HepG2 (cell line): ENCODE data around the gene NAV2. TPM values are rescaled to one million over a fixed set of nuclear protein-coding genes. Genes with fewer than 3 reads are reported as not detected.

Source experiments
- ATAC-seq: fragments of 200-7000 bp; cut with Tn5 transposase; 3 replicates; pipeline ENCODE4 v1.9.1; 2020; ENCODE audit warnings: mild to moderate bottlenecking, moderate library complexity
- BruUV-seq: library from RNA; stranded (reverse); fragments of 400-500 nt; replicated peaks from 2 replicates; lab custom pipeline; 2021; lab: Mats Ljungman, UMichigan
- CTCF ChIA-PET: fragments of 300-600 bp; formaldehyde crosslinking; extraction: SDS; loops from one replicate; lab custom pipeline; 2021; ENCODE audit warnings: low total read pairs, inconsistent platforms, low intra/inter-chr PET ratio; lab: Yijun Ruan, JAX
- POLR2A ChIA-PET: fragments of 350-600 bp; sonication (Branson Sonifier 250); formaldehyde crosslinking; loops from one replicate; lab custom pipeline; 2020; ENCODE audit warnings: antibody characterized with exemption, inconsistent platforms; lab: Yijun Ruan, JAX
- DNase-seq: peaks from one replicate; pipeline ENCODE4 v3.0.0-alpha.2; 2015; ENCODE audit warnings: low spot score
- FAIRE-seq: peaks from 3 replicates; lab custom pipeline; 2011; peaks lifted over from hg19 to GRCh38; lab: Jason Lieb, UNC
- H2AFZ ChIP-seq: one replicate; pipeline ENCODE4 v1.6.1; 2011; ENCODE audit warnings: low read length, inconsistent platforms
- H3K27ac ChIP-seq: fragments of 300-600 bp; 3 replicates; pipeline ENCODE4 v1.8.0; 2011; ENCODE audit warnings: mixed run types, mild to moderate bottlenecking, mixed read lengths, low read length, inconsistent platforms; ENCODE audit not compliant: insufficient read depth; ENCODE audit errors: extremely low read length
- H3K27me3 ChIP-seq, 2 experiments: fragments of 200-600 bp in 1 of 2; 2 replicates in 1 of 2; 3 replicates in 1 of 2; pipeline versions ENCODE4 v1.6.0 to v1.8.0; 2011; ENCODE audit warnings: low read length in 2 of 2, mild to moderate bottlenecking in 2 of 2, moderate library complexity in 2 of 2, inconsistent platforms in 1 of 2; ENCODE audit not compliant: insufficient read depth in 2 of 2, control insufficient read depth in 1 of 2
- H3K36me3 ChIP-seq, 2 experiments: fragments of 200-600 bp in 1 of 2; replicated peaks in 1 of 2; 2 replicates in 1 of 2; 3 replicates in 1 of 2; pipeline versions ENCODE4 v1.5.1 to v1.8.0; 2011; ENCODE audit warnings: low read length in 2 of 2, inconsistent platforms in 1 of 2; ENCODE audit not compliant: insufficient read depth in 2 of 2, control insufficient read depth in 1 of 2
- H3K4me1 ChIP-seq: 2 replicates; pipeline ENCODE4 v1.5.1; 2012; ENCODE audit warnings: low read length, inconsistent platforms; ENCODE audit not compliant: insufficient read depth
- H3K4me2 ChIP-seq: 2 replicates; pipeline ENCODE4 v1.6.0; 2011; ENCODE audit warnings: low read depth, low read length, inconsistent platforms
- H3K4me3 ChIP-seq, 3 experiments: fragments of 200-600 bp in 1 of 3; sonication (generic), shearing (Covaris generic) in 1 of 3; replicated peaks in 1 of 3; 2 replicates each; pipeline ENCODE4 v1.5.1; 2011 to 2016; ENCODE audit warnings: low read length in 3 of 3, inconsistent platforms in 2 of 3, low read depth in 2 of 3, mild to moderate bottlenecking in 2 of 3, control low read depth in 1 of 3, mixed read lengths in 1 of 3; ENCODE audit not compliant: insufficient read depth in 1 of 3
- H3K79me2 ChIP-seq: one replicate; pipeline ENCODE4 v1.6.1; 2011; ENCODE audit warnings: low read length, inconsistent platforms; ENCODE audit not compliant: insufficient read depth
- H3K9ac ChIP-seq: 2 replicates; pipeline ENCODE4 v1.6.0; 2011; ENCODE audit warnings: mild to moderate bottlenecking, low read depth, low read length, inconsistent platforms; ENCODE audit not compliant: insufficient read depth
- H3K9me3 ChIP-seq: 2 replicates; pipeline ENCODE4 v1.5.1; 2012; ENCODE audit warnings: mild to moderate bottlenecking, low read length
- H4K20me1 ChIP-seq: 2 replicates; pipeline ENCODE4 v1.6.0; 2011; ENCODE audit warnings: inconsistent platforms, mild to moderate bottlenecking, low read length, moderate library complexity; ENCODE audit not compliant: insufficient read depth
- BRF2 ChIP-seq: sonication (generic); formaldehyde crosslinking; IDR thresholded peaks from 2 replicates; pipeline ENCODE4 v1.8.1; 2022; ENCODE audit warnings: mild to moderate bottlenecking, missing genetic modification reagents
- DRAP1 ChIP-seq: IDR thresholded peaks from 2 replicates; pipeline ENCODE4 v1.6.1; 2016; ENCODE audit warnings: missing genetic modification reagents, missing compliant biosample characterization
- ETS1 ChIP-seq: sonication (generic); formaldehyde crosslinking; IDR thresholded peaks from 2 replicates; pipeline ENCODE4 v1.4.0; 2020; ENCODE audit warnings: missing genetic modification reagents
- GZF1 ChIP-seq: sonication (generic); formaldehyde crosslinking; IDR thresholded peaks from 2 replicates; pipeline ENCODE4 v1.5.1; 2020; ENCODE audit warnings: mild to moderate bottlenecking, missing genetic modification reagents
- KDM5B ChIP-seq: sonication (generic); formaldehyde crosslinking; IDR thresholded peaks from 2 replicates; pipeline ENCODE4 v1.4.0; 2020; ENCODE audit warnings: missing genetic modification reagents, mild to moderate bottlenecking, borderline replicate concordance
- MXD4 ChIP-seq: IDR thresholded peaks from 2 replicates; pipeline ENCODE4 v1.6.1; 2016; ENCODE audit warnings: mild to moderate bottlenecking, missing biosample characterization, missing genetic modification reagents
- NFE2L2 ChIP-seq: fragments of 150-350 bp; IDR thresholded peaks from 2 replicates; pipeline ENCODE4 v1.6.1; 2014; ENCODE audit warnings: low read length
- PAF1 ChIP-seq: IDR thresholded peaks from 2 replicates; pipeline ENCODE4 v1.6.1; 2016; ENCODE audit warnings: missing genetic modification reagents, missing compliant biosample characterization
- RBAK ChIP-seq: sonication (generic); formaldehyde crosslinking; IDR thresholded peaks from 2 replicates; pipeline ENCODE4 v1.5.1; 2020; ENCODE audit warnings: mild to moderate bottlenecking, missing genetic modification reagents
- SCMH1 ChIP-seq: sonication (generic); formaldehyde crosslinking; IDR thresholded peaks from 2 replicates; pipeline ENCODE4 v1.9.0; 2021; ENCODE audit warnings: missing genetic modification reagents, mild to moderate bottlenecking, borderline replicate concordance
- TAF1 ChIP-seq: sonication (generic); formaldehyde crosslinking; IDR thresholded peaks from 2 replicates; pipeline ENCODE4 v1.4.0; 2020; ENCODE audit warnings: missing genetic modification reagents
- TCF7 ChIP-seq: sonication (generic); IDR thresholded peaks from 2 replicates; pipeline ENCODE4 v1.6.1; 2016; ENCODE audit warnings: antibody characterized with exemption, low read depth
- ZBTB2 ChIP-seq: sonication (generic); formaldehyde crosslinking; IDR thresholded peaks from 2 replicates; pipeline ENCODE4 v1.8.0; 2022; ENCODE audit warnings: low read depth, missing genetic modification reagents
- ZNF451 ChIP-seq: sonication (generic); formaldehyde crosslinking; IDR thresholded peaks from 2 replicates; pipeline ENCODE4 v1.5.0; 2020; ENCODE audit warnings: mild to moderate bottlenecking, missing genetic modification reagents
- ZNF557 ChIP-seq: sonication (generic); formaldehyde crosslinking; IDR thresholded peaks from 2 replicates; pipeline ENCODE4 v1.4.0; 2020; ENCODE audit warnings: missing genetic modification reagents
- WGBS: methylation state at CpG from one replicate; pipeline ENCODE4 v1.1.6; 2017; ENCODE audit warnings: low lambda C conversion rate; 5-methylcytosine and 5-hydroxymethylcytosine counted together
- in situ Hi-C: cut with HindIII; loops from 2 replicates; pipeline ENCODE4 v1.10.0; 2017; ENCODE audit warnings: low pct_unique_long_range_greater_than_20kb; ENCODE audit not compliant: extremely low pct_ligation_motif_present
- intact Hi-C: fragments of 100-400 bp; cut with micrococcal nuclease; formaldehyde crosslinking; loops from one replicate; pipeline ENCODE4 v1.10.0; 2022; ENCODE audit not compliant: unreplicated experiment
- polyA plus RNA-seq, 8 experiments: library from polyadenylated mRNA; depleted of rRNA in 3 of 8; stranded (reverse) in 7 of 8; unstranded in 1 of 8; fragments of >200 nt; fragmentation: Illumina TruSeq in 4 of 8; extraction: Trizol in 4 of 8; gene quantifications; 2 replicates each; pipeline versions ENCODE4 v1.2.1 to v1.2.3, GENCODE V29; 2011 to 2016; ENCODE audit warnings: low read depth in 4 of 8, missing spikeins in 1 of 8, mixed read lengths in 1 of 8; ENCODE audit not compliant: insufficient read depth in 1 of 8
- total RNA-seq, 5 experiments: library from RNA; depleted of rRNA; stranded (reverse); fragments of >200 nt; fragmentation: Illumina TruSeq; extraction: Trizol; gene quantifications; 2 replicates each; pipeline ENCODE4 v1.2.3, GENCODE V29; 2016; ENCODE audit warnings: low read depth in 1 of 5

Gene NAV2
- total and polyA plus RNA-seq, 2 of the 13 experiments (the other 11 are each of a cell fraction or from before 2014, with no cell fraction given): 9.3 to 34.6 TPM

- no peaks in the 10 kb centered on the region for H3K9me3 ChIP-seq
- intact Hi-C loops: no loop called here
- no peak overlapping the region for H3K4me3 ChIP-seq
- no peak overlapping the region for H2AFZ ChIP-seq
- no peaks in the 10 kb centered on the region for H3K36me3 ChIP-seq
- no peak overlapping the region for H3K27ac ChIP-seq
- DNase-seq (no peak), ATAC-seq (no peak), FAIRE-seq (no peak)
- peaks cover 26% of the 10 kb centered on the region for H3K79me2 ChIP-seq
- TF ChIP-seq SCMH1 (no peak), GZF1 (peak; percentile 92; the same call in 1 of the 2 replicates), TAF1 (no peak), BRF2 (no peak), MXD4 (no peak)
- ChIA-PET POLR2A (interaction anchor here (1.2 kb wide), 1 partner anchor 13 kb away, joined by 6 read pairs; no protein-coding TSS in a partner anchor), CTCF (no interaction called here)
- 89% methylated on average over 14 of the region's 14 CpGs for WGBS
- no peaks in the 10 kb centered on the region for H3K27me3 ChIP-seq
- H3K4me1 ChIP-seq: peaks cover 93% of the 10 kb centered on the region
- H3K4me2 ChIP-seq: no peak overlapping the region
- H3K9ac ChIP-seq: no peak overlapping the region
- in situ Hi-C loops: no loop called here
- H4K20me1 ChIP-seq: no peaks in the 10 kb centered on the region
- no TSS peak for BruUV-seq
Measured at GRCh38 chr11:20015529-20016427, 303.1 kb downstream of the NAV2 start.

DNA sequence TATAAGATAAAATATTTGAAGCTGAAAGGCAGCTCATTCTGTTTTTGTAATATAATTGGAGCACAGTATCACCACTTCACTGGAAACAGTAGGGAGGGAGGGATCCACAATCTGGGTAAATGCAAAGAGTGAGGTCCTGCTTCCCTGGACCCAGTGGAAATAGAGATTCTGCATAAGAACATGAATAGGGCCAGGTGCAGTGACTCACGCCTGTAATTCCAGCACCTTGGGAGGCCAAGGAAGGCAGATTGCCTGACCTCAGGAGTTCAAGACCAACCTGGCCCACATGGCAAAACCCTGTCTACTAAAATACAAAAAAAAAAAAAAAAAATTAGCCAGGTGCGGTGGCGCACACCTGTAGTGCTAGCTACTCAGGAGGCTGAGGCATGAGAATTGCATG lies 303.9 kb downstream of the NAV2 start:
- H3K4me3 ChIP-seq: no peak overlapping the region
- peaks cover 29% of the 10 kb centered on the region for H3K79me2 ChIP-seq
- H3K4me1 ChIP-seq: peaks cover 93% of the 10 kb centered on the region
- WGBS: 65% methylated on average over 3 of the region's 3 CpGs
- H3K4me2 ChIP-seq: no peak overlapping the region
- ATAC-seq (no peak), DNase-seq (no peak), FAIRE-seq (no peak)
- ChIA-PET CTCF (no interaction called here), POLR2A (interaction anchor here (0.9 kb wide), 1 partner anchor 40 kb away, joined by 3 read pairs; no protein-coding TSS in a partner anchor)
- BruUV-seq: no TSS peak
- no peak overlapping the region for H3K9ac ChIP-seq
- no peak overlapping the region for H2AFZ ChIP-seq
- no peaks in the 10 kb centered on the region for H3K36me3 ChIP-seq
- in situ Hi-C loops (no loop called here), intact Hi-C loops (no loop called here)
- no peak overlapping the region for H3K27ac ChIP-seq
- H4K20me1 ChIP-seq: no peaks in the 10 kb centered on the region
- H3K9me3 ChIP-seq: no peaks in the 10 kb centered on the region
- no peaks in the 10 kb centered on the region for H3K27me3 ChIP-seq
- TF ChIP-seq ZNF557 (CRISPR knock-in tag): no peak
- no peak for TF ChIP-seq ETS1
- no peak for TF ChIP-seq RBAK (CRISPR knock-in tag)
- no peak for TF ChIP-seq DRAP1
- no peak for TF ChIP-seq NFE2L2
- no peak for TF ChIP-seq ZNF451
- TF ChIP-seq ZBTB2 (CRISPR knock-in tag): no peak
- TF ChIP-seq KDM5B (CRISPR knock-in tag): no peak
- TF ChIP-seq PAF1 (CRISPR knock-in tag): no peak
- no peak for TF ChIP-seq TCF7
